CD4-positive, CD25-positive, alpha-beta regulatory T cell (primary cell): ENCODE measurements around the gene RNF169. TPM values are rescaled to one million over a fixed set of nuclear protein-coding genes. Genes with fewer than 3 reads are reported as not detected.

ENCODE experiments used
- ATAC-seq, 2 donors: fragments of 150-1000 bp; cut with Tn5 transposase; one replicate each; pipeline ENCODE4 v1.10.0; 2021; ENCODE audit warnings: low read depth in 2 of 2, moderate number of reproducible peaks in 2 of 2, moderate library complexity in 1 of 2
- DNase-seq, 3 donors: peaks; one replicate each; pipeline versions ENCODE4 v3.0.0 to v3.0.0-alpha.2; 2012 to 2022; ENCODE audit warnings: mixed read lengths in 1 of 3
- H3K27ac ChIP-seq: one replicate; pipeline ENCODE4 v1.7.0; 2013; ENCODE audit warnings: mild to moderate bottlenecking, low read length; ENCODE audit not compliant: insufficient read depth, poor library complexity, severe bottlenecking
- H3K27me3 ChIP-seq: one replicate; pipeline ENCODE4 v1.7.0; 2013; ENCODE audit warnings: low read length; ENCODE audit not compliant: control insufficient read depth, insufficient read depth
- H3K36me3 ChIP-seq: one replicate; pipeline ENCODE4 v1.7.0; 2013; ENCODE audit warnings: mild to moderate bottlenecking, low read length, moderate library complexity; ENCODE audit not compliant: control insufficient read depth, insufficient read depth
- H3K4me1 ChIP-seq: 2 replicates; pipeline ENCODE4 v1.7.0; 2013; ENCODE audit warnings: mild to moderate bottlenecking, low read length; ENCODE audit not compliant: insufficient read depth, control insufficient read depth, poor library complexity, severe bottlenecking
- H3K4me3 ChIP-seq: one replicate; pipeline ENCODE4 v1.7.0; 2013; ENCODE audit warnings: low read depth, mild to moderate bottlenecking, low read length, moderate library complexity
- H3K9me3 ChIP-seq, 2 experiments: 1 replicate in 1 of 2; 2 replicates in 1 of 2; pipeline ENCODE4 v1.7.0; 2013; ENCODE audit warnings: low read length in 2 of 2, mild to moderate bottlenecking in 1 of 2, moderate library complexity in 1 of 2; ENCODE audit not compliant: control insufficient read depth in 2 of 2
- H3K27ac Mint-ChIP-seq, 3 donors: one replicate each; pipeline ENCODE4 v1.8.0; 2020 to 2022; ENCODE audit warnings: mild to moderate bottlenecking in 3 of 3, mixed read lengths in 3 of 3, moderate library complexity in 2 of 3
- H3K27me3 Mint-ChIP-seq: one replicate; pipeline ENCODE4 v1.8.0; 2022; ENCODE audit warnings: mild to moderate bottlenecking, mixed read lengths
- H3K36me3 Mint-ChIP-seq: one replicate; pipeline ENCODE4 v1.8.0; 2020; ENCODE audit warnings: mixed read lengths
- H3K4me1 Mint-ChIP-seq, 4 donors: one replicate each; pipeline ENCODE4 v1.8.0; 2020 to 2022; ENCODE audit warnings: mixed read lengths in 4 of 4, mild to moderate bottlenecking in 1 of 4
- H3K4me3 Mint-ChIP-seq, 4 donors: one replicate each; pipeline ENCODE4 v1.8.0; 2020 to 2022; ENCODE audit warnings: mild to moderate bottlenecking in 4 of 4, mixed read lengths in 4 of 4, moderate library complexity in 3 of 4
- H3K9me3 Mint-ChIP-seq, 7 donors: one replicate each; pipeline ENCODE4 v1.8.0; 2020 to 2022; ENCODE audit warnings: mixed read lengths in 7 of 7, mild to moderate bottlenecking in 3 of 7, moderate library complexity in 2 of 7
- polyA plus RNA-seq, 4 donors: library from polyadenylated mRNA; unstranded; fragments of 300-500 nt; fragmentation: Illumina TruSeq; gene quantifications; one replicate each; pipeline ENCODE4 v1.2.3, GENCODE V29; 2021
- total RNA-seq: library from RNA; stranded (reverse); gene quantifications from one replicate; pipeline ENCODE4 v1.2.3, GENCODE V29; 2022

RNF169 gene
- total and polyA plus RNA-seq, 5 donors from 2014 or later: 1.3 to 30.2 (median 1.4) TPM

DNA sequence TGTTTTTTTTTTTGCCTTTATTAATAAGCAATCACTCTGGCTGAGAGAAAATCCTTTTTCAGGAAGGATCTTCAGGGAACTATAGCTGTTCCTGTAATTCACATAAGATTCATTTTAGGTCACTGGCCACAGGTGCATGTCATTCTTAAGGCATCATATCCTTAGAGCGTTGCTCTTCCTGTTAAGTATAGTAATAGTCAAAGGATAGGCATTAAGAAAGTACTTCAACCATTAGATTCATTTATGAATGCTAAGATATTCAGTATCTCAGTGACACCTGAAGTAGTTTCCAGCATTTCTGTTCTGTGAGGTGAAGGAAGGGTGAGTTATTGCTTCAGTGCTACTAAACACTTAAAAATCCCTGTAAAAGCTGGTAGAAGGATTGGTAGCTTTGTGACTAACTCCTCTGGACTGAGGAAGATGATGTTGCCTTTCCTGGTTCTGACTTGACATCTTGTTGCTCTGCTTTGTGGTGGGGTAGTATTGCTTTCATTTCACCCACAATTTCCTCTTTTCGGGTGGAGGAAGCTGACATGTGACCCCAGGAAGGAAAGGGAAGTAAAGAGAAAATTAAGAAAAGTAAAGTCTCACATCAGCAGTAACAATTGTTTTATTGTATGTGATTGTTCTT is 34.7 kb downstream of the RNF169 start:
- peak overlapping the region in 2 of 3 donors; percentile 43 to 74 for H3K27ac Mint-ChIP-seq
- no peaks in the 10 kb centered on the region for H3K36me3 Mint-ChIP-seq
- peak in 2 of 3 donors; percentile 48 to 69 for DNase-seq
- no peaks in the 10 kb centered on the region for H3K27me3 Mint-ChIP-seq
- H3K4me3 Mint-ChIP-seq: peak overlapping the region; percentile 65 to 70 (median 68)
- ATAC-seq: peak; percentile 66 to 76
- H3K27ac ChIP-seq: peak overlapping the region; percentile 71
- no peaks in the 10 kb centered on the region for H3K9me3 ChIP-seq
- no peaks in the 10 kb centered on the region for H3K36me3 ChIP-seq
- H3K4me1 ChIP-seq: peaks cover 49% of the 10 kb centered on the region
- peaks cover 28 to 41% (median 34%) of the 10 kb centered on the region in 4 donors for H3K4me1 Mint-ChIP-seq
- H3K9me3 Mint-ChIP-seq: no peaks in the 10 kb centered on the region
- H3K27me3 ChIP-seq: no peaks in the 10 kb centered on the region
- H3K4me3 ChIP-seq: peak overlapping the region; percentile 69

DNA sequence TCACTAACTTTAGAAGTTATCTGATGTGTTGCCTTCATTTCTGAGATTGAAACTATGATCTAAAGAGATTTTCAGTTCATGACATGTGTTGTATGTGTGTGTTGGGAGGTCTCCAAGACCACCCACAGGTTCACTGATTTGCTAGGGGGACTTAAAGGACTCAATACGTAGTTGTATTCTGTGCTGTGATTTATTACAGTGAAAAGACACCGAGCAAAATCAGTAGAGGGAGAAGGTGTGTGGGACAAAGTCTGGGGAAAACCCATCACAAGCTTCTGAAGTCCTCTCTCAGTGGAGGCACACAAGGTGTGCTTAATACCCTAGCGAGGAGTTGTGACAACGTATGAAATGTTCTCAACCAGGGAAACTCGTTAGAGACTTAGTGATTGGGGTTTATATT is 35.6 kb downstream of the RNF169 start:
- H3K4me3 Mint-ChIP-seq: peak overlapping the region; percentile 52 to 65 (median 60)
- DNase-seq: no peak

DNA sequence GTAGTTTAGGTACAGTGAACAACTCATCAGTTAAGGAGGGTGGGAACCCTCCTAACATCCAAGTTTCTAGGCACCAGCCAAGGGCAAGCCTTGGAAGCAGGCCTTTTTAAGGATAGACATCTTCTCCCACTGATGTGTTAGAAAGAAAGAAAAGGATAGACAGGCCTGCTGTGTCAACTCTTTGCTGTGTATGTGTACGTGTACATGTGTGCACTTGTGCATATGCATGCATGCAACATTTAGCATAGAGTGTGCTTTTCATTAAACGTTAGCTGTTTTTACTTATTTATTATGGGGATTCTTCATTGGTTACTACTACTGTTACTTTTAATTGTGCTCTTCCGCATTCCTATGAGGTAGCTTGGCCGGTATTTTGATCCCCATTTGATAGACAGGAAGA is 36.1 kb downstream of the RNF169 start:
- Mint-ChIP-seq H3K36me3 (peaks cover 11% of the 10 kb centered on the region), H3K27me3 (no peaks in the 10 kb centered on the region), H3K4me3 (peak overlapping the region in 3 of 4 donors; percentile 52 to 65 (median 59)), H3K9me3 (no peaks in the 10 kb centered on the region), H3K27ac (peak overlapping the region in 1 of 3 donors; percentile 75), H3K4me1 (peaks cover 23 to 44% (median 38%) of the 10 kb centered on the region in 4 donors)
- no peaks in the 10 kb centered on the region for H3K27me3 ChIP-seq
- peak overlapping the region; percentile 69 for H3K4me3 ChIP-seq
- H3K27ac ChIP-seq: peak overlapping the region; percentile 71
- no peaks in the 10 kb centered on the region for H3K9me3 ChIP-seq
- H3K4me1 ChIP-seq: peaks cover 49% of the 10 kb centered on the region
- peaks cover 2% of the 10 kb centered on the region for H3K36me3 ChIP-seq
- ATAC-seq (no peak), DNase-seq (no peak)

More for the DNA sequence above, 35.6 kb downstream of the RNF169 start:
- H3K27me3 Mint-ChIP-seq: no peaks in the 10 kb centered on the region
- H3K36me3 Mint-ChIP-seq: peaks cover 6% of the 10 kb centered on the region
- peaks cover 25 to 44% (median 36%) of the 10 kb centered on the region in 4 donors for H3K4me1 Mint-ChIP-seq
- Histone ChIP-seq H3K4me3 (peak overlapping the region; percentile 69), H3K36me3 (no peaks in the 10 kb centered on the region), H3K4me1 (peaks cover 49% of the 10 kb centered on the region), H3K9me3 (no peaks in the 10 kb centered on the region), H3K27me3 (no peaks in the 10 kb centered on the region), H3K27ac (peak overlapping the region; percentile 71)
- no peak for ATAC-seq
- H3K9me3 Mint-ChIP-seq: no peaks in the 10 kb centered on the region
- H3K27ac Mint-ChIP-seq: peak overlapping the region in 1 of 3 donors; percentile 75

DNA sequence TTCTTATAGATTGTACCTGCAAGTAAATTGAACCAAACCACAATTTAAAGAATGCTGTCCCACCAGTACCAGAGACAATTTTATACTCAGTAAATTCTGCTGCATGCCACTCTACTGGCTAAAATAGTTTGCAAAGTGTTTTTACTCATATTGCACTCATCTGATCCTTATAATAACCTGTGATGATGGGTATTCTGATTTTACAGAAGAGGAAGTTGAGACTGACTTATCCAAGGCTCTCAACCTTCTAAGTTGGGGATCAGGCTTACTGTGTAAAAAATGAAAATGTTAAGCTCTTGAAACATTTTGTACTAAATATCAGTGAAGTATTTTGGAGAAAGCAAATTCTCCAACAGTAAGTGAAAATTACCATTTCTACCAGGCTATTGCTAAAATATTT is 37.9 kb downstream of the RNF169 start:
- peaks cover 28 to 44% (median 41%) of the 10 kb centered on the region in 4 donors for H3K4me1 Mint-ChIP-seq
- no peak overlapping the region for H3K27ac ChIP-seq
- H3K27me3 Mint-ChIP-seq: no peaks in the 10 kb centered on the region
- peaks cover 20% of the 10 kb centered on the region for H3K36me3 ChIP-seq
- H3K36me3 Mint-ChIP-seq: peaks cover 23% of the 10 kb centered on the region
- H3K27ac Mint-ChIP-seq: peak overlapping the region in 2 of 3 donors; percentile 11 to 59
- H3K4me1 ChIP-seq: peaks cover 40% of the 10 kb centered on the region
- H3K9me3 Mint-ChIP-seq: no peaks in the 10 kb centered on the region
- H3K4me3 Mint-ChIP-seq: no peak overlapping the region
- DNase-seq (no peak), ATAC-seq (no peak)
- no peak overlapping the region for H3K4me3 ChIP-seq
- H3K27me3 ChIP-seq: no peaks in the 10 kb centered on the region
- H3K9me3 ChIP-seq: no peaks in the 10 kb centered on the region

DNA sequence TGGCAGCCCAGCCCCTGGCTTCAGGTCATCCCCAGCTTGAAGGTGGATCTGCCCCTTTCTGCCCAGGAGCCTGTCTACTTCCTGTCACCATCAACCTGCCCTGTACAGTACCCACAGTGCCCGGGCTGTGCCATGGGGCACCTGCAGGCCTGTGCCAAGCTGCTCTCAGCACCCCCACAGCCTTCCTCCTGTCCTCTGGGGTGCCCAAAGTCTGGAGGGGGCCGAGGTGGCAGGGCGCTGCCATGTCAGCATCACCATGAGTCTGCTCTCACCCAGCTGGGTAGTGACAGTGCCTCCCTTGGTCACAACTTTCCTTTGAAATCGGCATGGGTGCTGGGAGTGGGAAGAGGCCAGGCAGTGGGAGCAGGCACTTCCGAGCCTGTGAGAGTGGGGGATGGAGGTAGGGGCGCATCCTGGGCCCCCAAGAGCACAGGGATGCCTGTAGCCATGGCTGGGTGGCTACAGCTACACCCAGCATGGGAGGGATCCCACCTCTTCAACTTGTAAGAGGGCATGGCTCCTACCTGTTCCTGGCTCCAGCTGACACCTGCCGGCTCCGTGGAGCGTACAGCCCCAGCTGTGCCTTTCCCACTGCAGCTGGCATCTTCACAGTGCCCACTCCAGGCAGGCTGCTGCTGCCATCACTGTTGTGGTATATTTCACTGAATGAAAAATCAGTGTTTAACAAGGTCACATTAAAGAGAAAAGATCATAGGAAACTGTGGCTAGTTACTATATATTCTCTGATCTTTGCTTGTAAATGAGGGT is 42.9 kb downstream of the RNF169 start:
- peaks cover 6% of the 10 kb centered on the region for H3K4me1 ChIP-seq
- peaks cover 50% of the 10 kb centered on the region for H3K36me3 ChIP-seq
- Mint-ChIP-seq H3K4me1 (peaks cover 25 to 30% (median 28%) of the 10 kb centered on the region in 4 donors), H3K9me3 (peaks cover 0 to 1% (median 0%) of the 10 kb centered on the region in 7 donors), H3K36me3 (peaks cover 51% of the 10 kb centered on the region), H3K27ac (no peak overlapping the region), H3K4me3 (no peak overlapping the region), H3K27me3 (no peaks in the 10 kb centered on the region)
- ATAC-seq (no peak), DNase-seq (no peak)
- no peaks in the 10 kb centered on the region for H3K27me3 ChIP-seq
- no peak overlapping the region for H3K27ac ChIP-seq
- H3K9me3 ChIP-seq: no peaks in the 10 kb centered on the region
- no peak overlapping the region for H3K4me3 ChIP-seq

DNA sequence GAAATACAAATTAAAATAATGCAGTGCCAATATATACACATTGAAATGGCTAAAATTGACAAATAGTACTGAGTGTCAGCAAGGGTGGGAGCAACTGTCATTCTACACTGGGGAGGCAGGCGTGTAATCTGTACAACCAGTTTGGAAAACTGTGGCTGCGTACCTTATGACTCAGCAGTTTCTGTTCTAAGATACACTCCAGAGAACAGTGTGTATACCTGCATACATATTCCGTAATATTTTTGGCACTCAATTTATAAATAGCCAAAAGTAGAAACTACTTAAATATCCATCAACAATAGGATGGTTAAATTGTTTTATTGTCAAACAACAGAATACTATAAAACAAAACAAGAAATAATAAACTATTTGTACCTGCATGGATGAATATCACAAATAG is 57.6 kb downstream of the RNF169 start:
- no peak overlapping the region for H3K27ac Mint-ChIP-seq
- Histone ChIP-seq H3K36me3 (peaks cover 9% of the 10 kb centered on the region), H3K27me3 (no peaks in the 10 kb centered on the region), H3K27ac (no peak overlapping the region), H3K9me3 (no peaks in the 10 kb centered on the region), H3K4me3 (no peak overlapping the region), H3K4me1 (peaks cover 4% of the 10 kb centered on the region)
- H3K9me3 Mint-ChIP-seq: peaks cover 0 to 1% (median 0%) of the 10 kb centered on the region in 7 donors
- H3K36me3 Mint-ChIP-seq: peaks cover 22% of the 10 kb centered on the region
- no peak overlapping the region for H3K4me3 Mint-ChIP-seq
- H3K27me3 Mint-ChIP-seq: no peaks in the 10 kb centered on the region
- DNase-seq (no peak), ATAC-seq (no peak)
- peaks cover 24 to 50% (median 38%) of the 10 kb centered on the region in 4 donors for H3K4me1 Mint-ChIP-seq

DNA sequence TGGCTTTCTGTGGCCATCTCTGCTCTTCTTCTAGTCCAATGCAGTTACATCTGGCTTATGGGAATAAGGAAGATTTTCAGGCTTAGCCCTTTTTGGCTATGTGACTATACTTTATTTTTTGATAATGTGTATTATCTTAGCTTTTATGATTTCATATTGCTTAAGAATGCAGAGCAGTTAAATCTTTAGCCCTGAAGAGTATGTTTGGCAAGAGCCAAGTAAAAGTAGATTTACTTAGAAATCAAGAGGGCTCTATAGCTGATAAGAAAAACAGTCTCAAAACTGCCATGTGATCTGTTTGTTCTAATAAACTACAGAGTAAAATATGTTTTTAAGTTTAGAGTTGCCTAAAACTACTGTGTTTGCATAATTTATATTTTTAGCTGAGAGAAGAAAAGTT is 61.2 kb downstream of the RNF169 start:
- no peak overlapping the region for H3K4me3 Mint-ChIP-seq
- H3K27ac ChIP-seq: no peak overlapping the region
- DNase-seq (no peak), ATAC-seq (no peak)
- peaks cover 30 to 44% (median 33%) of the 10 kb centered on the region in 4 donors for H3K4me1 Mint-ChIP-seq
- no peak overlapping the region for H3K4me3 ChIP-seq
- H3K9me3 Mint-ChIP-seq: peaks cover 0 to 1% (median 0%) of the 10 kb centered on the region in 7 donors
- H3K27me3 Mint-ChIP-seq: no peaks in the 10 kb centered on the region
- H3K27me3 ChIP-seq: no peaks in the 10 kb centered on the region
- peaks cover 29% of the 10 kb centered on the region for H3K36me3 ChIP-seq
- H3K36me3 Mint-ChIP-seq: peaks cover 18% of the 10 kb centered on the region
- no peak overlapping the region for H3K27ac Mint-ChIP-seq
- H3K4me1 ChIP-seq: peaks cover 4% of the 10 kb centered on the region
- H3K9me3 ChIP-seq: no peaks in the 10 kb centered on the region
